Glutamatergic neuron (in vitro differentiated cells): ENCODE measurements around the gene TNFRSF1A. TPM values are rescaled to one million over a fixed set of nuclear protein-coding genes. Genes with fewer than 3 reads are reported as not detected.

Experiments used
- DNase-seq: peaks from one replicate; pipeline ENCODE4 v3.0.0; 2022
- H3K27ac Mint-ChIP-seq: one replicate; pipeline ENCODE4 v1.8.0; 2020; ENCODE audit warnings: mild to moderate bottlenecking, mixed read lengths, inconsistent platforms; ENCODE audit not compliant: unreplicated experiment
- H3K27me3 Mint-ChIP-seq: one replicate; pipeline ENCODE4 v1.8.0; 2020; ENCODE audit warnings: mild to moderate bottlenecking, moderate library complexity, mixed read lengths, inconsistent platforms; ENCODE audit not compliant: unreplicated experiment
- H3K36me3 Mint-ChIP-seq: one replicate; pipeline ENCODE4 v1.8.0; 2020; ENCODE audit warnings: mild to moderate bottlenecking, mixed read lengths, inconsistent platforms; ENCODE audit not compliant: unreplicated experiment
- H3K4me1 Mint-ChIP-seq: one replicate; pipeline ENCODE4 v1.8.0; 2020; ENCODE audit warnings: mild to moderate bottlenecking, low read depth, mixed read lengths, inconsistent platforms; ENCODE audit not compliant: unreplicated experiment
- H3K4me3 Mint-ChIP-seq: one replicate; pipeline ENCODE4 v1.8.0; 2020; ENCODE audit warnings: mild to moderate bottlenecking, mixed read lengths, inconsistent platforms; ENCODE audit not compliant: unreplicated experiment
- H3K9me3 Mint-ChIP-seq: one replicate; pipeline ENCODE4 v1.8.0; 2020; ENCODE audit warnings: mild to moderate bottlenecking, moderate library complexity, mixed read lengths, inconsistent platforms; ENCODE audit not compliant: unreplicated experiment
- CTCF ChIP-seq: fragments of 200-600 bp; sonication (generic); IDR thresholded peaks from one replicate; pipeline ENCODE4 v1.5.0; 2021; ENCODE audit not compliant: partially characterized antibody, unreplicated experiment
- total RNA-seq: library from RNA; stranded (reverse); fragmentation: NEBNext Ultra II Directional; extraction: Animal tissue kit (Norgen Biotek cat#: 25700); gene quantifications from one replicate; pipeline ENCODE4 v1.2.1, GENCODE V29; 2021; ENCODE audit not compliant: unreplicated experiment

TNFRSF1A gene
- total RNA-seq, 1 donor from 2014 or later: 7.4 TPM

DNA sequence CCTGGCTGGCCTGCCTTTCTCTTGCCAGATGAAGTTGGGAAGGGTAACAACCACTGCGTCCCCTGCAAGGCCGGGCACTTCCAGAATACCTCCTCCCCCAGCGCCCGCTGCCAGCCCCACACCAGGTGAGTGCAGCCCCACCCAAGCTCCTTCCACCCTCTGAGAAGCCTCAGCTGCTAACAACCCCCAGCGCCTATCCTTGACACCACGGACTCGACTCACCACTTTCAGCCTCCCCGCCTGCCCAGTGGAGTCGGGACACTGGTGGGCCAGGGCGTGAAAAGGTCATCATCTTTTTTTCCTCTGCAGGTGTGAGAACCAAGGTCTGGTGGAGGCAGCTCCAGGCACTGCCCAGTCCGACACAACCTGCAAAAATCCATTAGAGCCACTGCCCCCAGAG, 44.2 kb upstream of the TNFRSF1A start:
- TF ChIP-seq CTCF: no peak
- Mint-ChIP-seq H3K4me3 (no peak overlapping the region), H3K27me3 (peaks cover 8% of the 10 kb centered on the region), H3K9me3 (no peaks in the 10 kb centered on the region), H3K27ac (no peak overlapping the region), H3K4me1 (no peaks in the 10 kb centered on the region), H3K36me3 (no peaks in the 10 kb centered on the region)
- DNase-seq: no peak

GRCh38 chr12:6384499-6385436, 42.9 kb upstream of the TNFRSF1A start:
- Mint-ChIP-seq H3K27ac (no peak overlapping the region), H3K27me3 (peaks cover 8% of the 10 kb centered on the region), H3K4me3 (no peak overlapping the region), H3K4me1 (no peaks in the 10 kb centered on the region), H3K36me3 (no peaks in the 10 kb centered on the region), H3K9me3 (no peaks in the 10 kb centered on the region)
- DNase-seq: no peak
- no peak for TF ChIP-seq CTCF

DNA sequence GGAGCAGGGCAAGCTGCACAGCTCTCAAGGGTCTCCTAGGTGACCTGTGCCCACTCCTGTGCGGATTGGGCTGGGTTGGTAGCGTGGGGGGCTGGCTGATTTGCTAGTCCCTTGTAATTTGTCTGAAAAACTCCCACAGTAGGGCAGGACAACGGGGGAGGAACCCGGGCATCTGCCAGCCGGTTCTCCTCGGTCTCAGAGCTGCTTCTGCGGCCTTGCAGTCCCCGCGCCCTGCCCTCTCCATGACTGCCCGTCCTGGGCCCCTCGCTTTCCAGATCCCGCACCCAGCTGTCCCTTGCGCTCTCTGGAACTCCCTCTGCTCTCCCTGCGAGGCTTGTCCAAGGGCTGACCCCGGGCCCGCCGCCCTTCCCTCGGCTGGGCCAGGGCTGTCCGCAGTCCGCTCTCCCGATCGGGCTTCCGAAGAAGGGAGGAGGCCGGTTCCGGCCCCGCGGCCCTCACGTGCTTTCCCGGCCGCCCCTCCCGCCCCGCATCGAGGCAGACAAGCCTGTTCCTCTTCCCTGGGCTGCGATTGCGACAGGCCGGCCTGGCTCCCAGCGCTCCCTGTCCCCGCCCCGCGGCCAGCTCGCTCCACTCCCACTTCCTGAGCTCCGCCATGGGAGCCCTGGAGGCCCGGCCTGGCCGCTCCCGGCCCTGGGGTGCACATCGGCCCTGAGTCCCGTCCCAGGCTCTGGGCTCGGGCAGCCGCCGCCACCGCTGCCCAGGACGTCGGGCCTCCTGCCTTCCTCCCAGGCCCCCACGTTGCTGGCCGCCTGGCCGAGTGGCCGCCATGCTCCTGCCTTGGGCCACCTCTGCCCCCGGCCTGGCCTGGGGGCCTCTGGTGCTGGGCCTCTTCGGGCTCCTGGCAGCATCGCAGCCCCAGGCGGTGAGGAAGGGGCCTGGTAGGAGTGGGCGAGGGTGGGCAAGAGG, 42.0 kb upstream of the TNFRSF1A start, which contains the start of gene LTBR:
TSS of gene LTBR (plus strand) at position 591 of the 927 bp plus-strand sequence. CDS start at position 788, 197 bp downstream.
- H3K4me1 Mint-ChIP-seq: no peaks in the 10 kb centered on the region
- H3K9me3 Mint-ChIP-seq: no peaks in the 10 kb centered on the region
- peaks cover 8% of the 10 kb centered on the region for H3K27me3 Mint-ChIP-seq
- peak; percentile 64 for DNase-seq
- no peak within 1 kb of the TSS for H3K4me3 Mint-ChIP-seq
- H3K27ac Mint-ChIP-seq: no peak within 1 kb of the TSS
- no peaks in the 10 kb centered on the region for H3K36me3 Mint-ChIP-seq
- TF ChIP-seq CTCF: no peak

- Mint-ChIP-seq H3K27me3 (peaks cover 8% of the 10 kb centered on the region), H3K36me3 (no peaks in the 10 kb centered on the region), H3K4me1 (no peaks in the 10 kb centered on the region), H3K9me3 (no peaks in the 10 kb centered on the region), H3K4me3 (no peak overlapping the region), H3K27ac (no peak overlapping the region)
- no peak for TF ChIP-seq CTCF
- no peak for DNase-seq
Observed at GRCh38 chr12:6382982-6383381, 41.1 kb upstream of the TNFRSF1A start.
